DMS114 treated with DMSO at 0.1 percent for 48 hours (cell line): Measurements from ENCODE around the gene CLN6.
A peak's percentile ranks its signal among the peaks of the same experiment; 100 is the strongest.
"Not testable (repeated sequence)": the region's sequence is repeated elsewhere in the genome, so short reads cannot be mapped to it uniquely, and the experiment has no call there.

Experiments
- DNase-seq: peaks from one replicate; lab custom pipeline; 2025; ENCODE audit not compliant: unreplicated experiment; lab: John Stamatoyannopoulos, UW

The CLN6 gene

DNA sequence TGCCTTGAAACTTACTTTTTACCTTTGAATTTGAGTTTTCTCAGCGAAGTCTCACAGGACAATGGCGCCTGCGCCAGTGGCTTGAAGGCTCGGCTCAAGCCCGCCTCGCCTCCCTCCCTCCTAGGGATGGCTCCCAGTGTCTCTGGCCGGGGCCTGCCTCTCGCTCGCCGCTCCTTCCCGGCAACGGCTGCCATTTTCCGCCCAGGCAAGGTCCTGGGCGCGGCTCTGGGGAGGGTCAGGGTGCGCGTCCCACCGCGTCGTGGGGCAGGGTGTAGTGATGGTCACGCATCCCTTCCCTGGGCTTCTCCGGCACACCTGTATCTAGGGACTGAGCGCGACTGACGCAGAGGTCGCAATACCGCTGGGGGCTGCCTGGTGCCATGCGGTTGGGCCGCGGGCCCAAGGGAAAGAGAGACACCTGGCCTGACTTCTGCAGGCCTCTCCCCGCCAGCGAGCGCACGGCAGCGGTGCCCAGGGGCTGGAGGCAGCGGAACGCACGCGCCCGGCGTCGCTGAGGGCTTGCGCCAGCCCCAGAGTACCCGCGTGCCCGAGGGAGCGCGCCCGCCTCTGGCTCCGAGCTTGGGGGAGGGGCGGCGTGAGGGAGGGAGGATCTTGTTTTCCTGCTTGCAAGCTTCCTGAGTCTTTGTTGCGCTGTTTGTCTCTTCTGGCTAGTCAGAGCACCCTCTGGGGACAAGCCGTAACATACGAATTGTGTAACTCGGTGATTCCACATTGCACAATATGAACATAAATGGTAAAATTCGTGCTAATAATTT lies 27.3 kb upstream of the CLN6 start:
- peak; percentile 87 for DNase-seq

DNA sequence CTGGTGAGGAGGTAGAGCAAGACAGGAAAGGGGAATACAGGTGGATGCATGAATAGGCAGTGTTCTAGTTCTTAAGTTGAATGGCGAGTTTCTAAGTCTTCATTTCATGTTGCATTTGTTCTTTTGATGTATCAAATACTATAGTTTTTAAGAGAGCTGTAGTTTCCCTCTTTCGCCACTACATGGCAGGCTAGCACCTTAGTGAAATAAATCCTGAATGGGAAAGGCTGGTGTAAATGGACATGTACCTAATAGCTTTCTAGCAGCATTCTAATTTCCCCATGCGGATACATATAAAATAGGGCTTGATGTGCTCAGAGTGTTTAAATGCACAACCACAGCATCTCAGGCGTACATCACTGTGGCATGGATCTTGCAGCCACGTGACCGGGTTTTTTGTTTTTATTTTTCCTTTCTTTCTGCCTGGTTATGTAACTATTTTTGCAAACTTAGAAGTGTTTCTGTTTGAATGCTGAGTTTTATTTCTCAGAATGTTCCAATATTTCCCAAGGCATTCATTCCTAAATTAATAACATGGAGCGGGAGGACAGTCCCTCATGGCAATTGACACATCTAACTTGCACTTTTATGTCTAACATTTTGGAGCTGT lies 23.5 kb upstream of the CLN6 start:
- DNase-seq, result peak; percentile 86

DNA sequence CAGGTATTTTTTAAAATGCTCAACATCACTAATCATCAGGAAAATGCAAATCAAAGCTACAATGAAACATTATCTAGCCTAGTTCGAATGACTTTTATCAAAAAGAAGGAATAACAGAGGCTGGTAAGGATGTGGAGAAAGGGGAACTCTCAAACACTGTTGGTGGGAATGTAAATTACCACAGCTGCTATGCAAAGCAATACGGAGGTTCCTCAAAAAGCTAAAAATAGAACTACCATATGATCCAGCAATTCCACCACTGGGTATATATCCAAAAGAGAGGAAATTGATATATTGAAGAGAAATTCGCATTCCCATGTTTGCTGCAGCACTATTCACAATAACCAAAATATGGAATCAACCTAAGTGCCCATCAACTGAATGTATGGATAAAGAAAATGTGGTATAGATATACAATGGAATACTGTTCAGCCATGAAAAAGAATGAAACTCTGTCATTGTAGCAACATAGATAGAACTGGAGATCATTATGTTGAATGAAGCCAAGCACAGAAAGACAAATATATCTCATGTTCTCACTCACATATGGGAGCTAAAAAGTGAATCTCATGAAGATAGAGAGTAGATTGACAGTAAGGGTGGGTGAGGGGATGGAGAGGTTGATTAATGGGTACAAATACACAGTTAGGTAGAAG lies 19.7 kb upstream of the CLN6 start:
- no peak for DNase-seq

DNA sequence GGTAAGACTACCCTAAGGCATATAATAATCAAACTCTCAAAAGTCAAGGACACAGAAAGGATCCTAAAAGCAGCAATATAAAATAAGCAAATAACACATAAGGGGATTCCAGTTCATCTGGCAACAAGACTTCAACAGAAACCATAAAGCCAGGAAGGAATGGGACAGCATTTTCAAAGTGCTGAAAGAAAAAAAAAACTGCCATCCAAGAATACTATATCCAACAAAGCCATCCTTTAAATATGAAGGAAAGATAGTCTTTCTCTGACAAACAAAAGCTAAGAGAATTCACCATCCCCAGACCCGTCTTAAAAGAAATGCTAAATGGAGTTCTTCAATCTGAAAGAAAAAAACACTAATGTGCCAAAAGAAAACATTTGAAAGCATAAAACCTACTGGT lies 14.7 kb upstream of the CLN6 start:
- no peak for DNase-seq

DNA sequence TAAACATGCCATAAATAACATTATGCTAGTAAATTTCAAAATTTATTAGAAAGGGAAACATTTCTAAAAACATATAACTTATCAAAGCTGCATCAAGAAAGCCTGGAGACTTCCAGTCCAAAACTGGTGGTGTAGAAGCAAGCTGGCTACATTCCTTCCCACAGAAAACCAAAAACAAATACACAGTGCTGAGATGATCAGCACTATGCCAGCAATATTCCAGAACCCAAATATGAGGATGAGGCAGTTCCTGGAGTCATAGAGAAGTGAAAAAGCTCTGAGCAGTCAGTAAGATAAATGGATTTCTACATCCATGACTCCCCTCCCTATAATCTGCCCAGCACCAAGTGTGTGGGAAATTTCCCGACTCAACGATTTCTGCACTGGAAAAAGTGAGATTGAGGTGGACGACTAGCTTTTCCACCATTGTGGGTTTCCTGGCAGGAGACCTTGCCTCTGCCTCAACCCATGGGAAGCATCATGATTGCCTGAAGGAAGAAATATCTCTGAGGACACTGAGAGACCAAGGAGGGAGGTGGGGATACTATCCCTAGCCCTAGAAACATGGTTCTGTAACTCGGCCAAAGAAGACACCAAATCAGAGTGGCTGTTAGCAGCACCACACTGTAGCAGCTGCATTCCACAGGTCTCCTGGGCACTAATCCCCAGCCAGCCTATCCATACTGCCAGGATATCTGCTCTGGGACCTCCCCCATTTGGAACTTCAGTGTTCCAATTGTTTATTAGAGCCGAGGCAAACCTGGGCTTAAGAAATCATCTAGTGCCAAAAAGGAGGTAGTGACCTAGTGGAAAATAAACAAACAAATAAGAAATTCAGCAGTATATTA lies 11.8 kb upstream of the CLN6 start:
- DNase-seq, result no peak

DNA sequence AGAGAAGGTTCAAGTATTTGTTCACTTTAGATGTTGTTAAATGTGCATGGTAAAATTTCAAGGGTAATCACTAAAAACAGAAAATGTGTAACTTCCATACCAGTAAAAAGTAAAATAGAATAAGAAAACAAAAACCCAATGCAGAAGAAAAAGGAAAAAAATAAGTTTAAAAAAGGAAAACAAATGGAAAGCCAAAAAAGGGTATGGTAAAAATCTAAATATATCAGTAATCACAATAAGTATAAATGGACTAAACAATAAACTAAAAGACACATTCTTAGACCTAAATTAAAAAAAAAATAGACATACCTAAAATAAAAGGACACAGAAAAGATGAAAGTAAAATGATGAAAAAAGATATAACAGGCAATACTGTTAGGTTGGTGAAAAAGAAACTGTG lies 9.5 kb upstream of the CLN6 start:
- no peak for DNase-seq

DNA sequence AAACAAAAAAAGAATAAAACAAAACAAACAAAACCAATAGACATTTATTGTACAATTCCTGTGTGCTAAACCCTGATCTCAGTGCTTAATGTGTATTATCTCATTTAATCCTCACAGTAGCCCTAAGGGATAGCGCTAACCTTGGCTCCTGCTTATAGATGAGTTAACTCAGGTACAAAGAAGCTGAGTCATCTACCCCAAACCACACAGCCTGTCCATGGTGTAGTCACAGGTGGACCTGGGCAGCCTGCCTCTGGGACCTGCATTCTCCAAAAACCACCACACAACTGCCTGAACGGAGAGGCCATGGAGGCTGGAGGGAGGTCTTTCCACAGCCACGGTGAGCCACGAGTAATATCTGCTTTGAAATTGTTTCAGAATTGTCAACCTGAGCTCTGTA lies 5.5 kb upstream of the CLN6 start:
- no peak for DNase-seq

DNA sequence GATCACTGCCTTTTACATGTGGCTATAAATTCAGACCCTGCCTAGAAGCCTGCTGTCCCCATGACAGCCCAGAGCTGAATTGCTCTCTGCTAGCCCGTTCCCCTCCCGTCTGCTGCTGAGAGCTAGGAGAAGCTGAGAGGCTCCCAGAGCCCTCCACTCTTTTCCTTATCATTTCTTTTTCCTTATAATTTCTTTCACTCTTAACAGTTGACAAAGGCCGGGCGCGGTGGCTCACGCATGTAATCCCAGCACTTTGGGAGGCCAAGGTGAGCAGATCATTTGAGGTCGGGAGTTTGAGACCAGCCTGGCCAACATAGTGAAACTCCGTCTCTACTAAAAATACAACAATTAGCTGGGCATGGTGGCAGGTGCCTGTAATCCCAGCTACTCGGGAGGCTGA lies 5.0 kb upstream of the CLN6 start:
- DNase-seq, result not testable (repeated sequence)

DNA sequence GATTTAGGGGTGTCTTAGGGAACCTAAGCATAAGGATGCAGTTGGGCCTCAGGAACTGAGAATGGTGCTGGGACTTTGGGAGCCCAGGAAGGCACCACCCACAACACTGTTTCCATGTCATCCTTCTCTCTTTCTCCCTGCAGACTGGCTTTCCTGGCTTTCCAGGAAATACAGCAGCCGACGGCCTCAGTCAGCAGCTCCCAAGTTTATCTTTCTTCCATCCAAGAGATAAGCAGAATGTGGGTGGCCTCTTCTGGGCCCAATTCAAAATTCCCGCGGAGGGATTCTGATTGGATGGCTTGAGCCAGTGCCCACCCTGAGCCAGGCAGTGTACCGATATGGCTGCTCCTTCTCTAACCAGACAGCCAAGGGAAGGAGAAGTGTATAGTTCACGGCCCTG lies 4.5 kb upstream of the CLN6 start:
- no peak for DNase-seq

DNA sequence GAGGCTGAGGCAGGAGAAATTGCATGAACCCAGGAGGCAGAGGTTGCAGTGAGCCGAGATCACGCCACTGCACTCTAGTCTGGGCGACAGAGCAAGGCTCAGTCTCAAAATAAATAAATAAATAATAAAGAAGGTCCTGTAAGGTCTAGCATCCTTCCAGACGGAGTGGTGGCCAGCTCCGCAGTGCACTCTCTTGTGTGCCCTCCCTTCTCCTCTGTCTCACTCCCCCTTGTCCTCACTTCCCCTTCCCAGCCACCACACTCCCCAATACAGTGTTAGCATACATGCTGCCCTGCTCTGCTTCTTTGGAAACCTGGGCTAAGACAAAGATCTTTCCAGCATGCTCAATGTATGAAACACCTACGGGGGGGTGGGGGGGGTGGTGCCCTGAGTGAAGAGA lies 3.4 kb upstream of the CLN6 start:
- DNase-seq, result no peak

DNA sequence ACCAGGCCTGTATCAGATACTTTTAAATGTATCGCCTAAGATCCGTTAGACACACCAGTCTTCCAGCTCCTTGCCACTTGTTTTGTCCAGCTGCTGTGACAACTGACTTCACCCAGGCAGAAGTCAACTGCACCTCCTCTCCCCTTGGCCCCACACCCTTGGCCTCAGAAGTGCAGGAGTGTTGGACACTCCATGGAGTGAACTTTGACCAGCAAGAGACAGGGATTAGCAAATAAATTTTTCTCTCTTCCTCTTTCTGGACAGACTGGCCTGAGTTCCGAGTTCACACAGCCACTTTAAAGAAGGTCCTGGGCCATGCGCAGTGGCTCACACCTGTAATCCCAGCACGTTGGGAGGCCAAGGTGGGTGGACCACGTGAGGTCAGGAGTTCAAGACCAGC lies 2.9 kb upstream of the CLN6 start:
- DNase-seq, result no peak

DNA sequence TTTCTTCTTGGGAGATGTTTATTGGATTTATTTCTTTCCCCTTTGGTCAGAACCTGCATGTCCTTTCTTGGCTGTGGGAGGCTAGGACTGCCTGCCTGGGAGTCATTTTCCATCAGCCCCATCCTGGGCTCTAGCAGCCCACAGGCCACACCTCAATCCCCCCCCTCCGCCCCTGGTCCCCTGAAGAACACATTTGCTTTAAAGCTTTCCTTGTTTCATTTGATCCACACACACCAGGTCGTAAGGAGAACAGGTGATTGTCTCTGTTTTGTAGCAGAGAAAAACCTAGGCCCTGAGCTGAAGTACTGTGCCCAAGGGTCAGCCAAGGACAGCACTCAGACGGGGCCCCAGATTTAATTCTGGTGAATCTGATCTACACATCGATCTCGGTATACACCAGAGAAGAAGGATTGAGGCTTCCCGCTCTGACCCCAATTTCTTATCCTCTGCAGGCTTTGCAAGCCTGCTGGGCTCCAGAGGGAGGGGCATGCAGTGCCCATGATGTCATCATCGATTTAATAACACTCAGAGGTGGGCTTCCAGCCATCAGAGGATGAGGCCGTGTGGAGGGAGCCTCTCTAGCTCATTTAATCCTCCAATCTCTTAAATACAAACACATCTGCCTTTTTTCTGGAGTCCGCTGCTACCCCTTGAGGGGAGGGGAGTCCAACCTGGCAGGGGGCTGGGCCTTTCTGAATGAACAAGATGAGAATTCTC lies 1.7 kb upstream of the CLN6 start:
- DNase-seq, result no peak

DNA sequence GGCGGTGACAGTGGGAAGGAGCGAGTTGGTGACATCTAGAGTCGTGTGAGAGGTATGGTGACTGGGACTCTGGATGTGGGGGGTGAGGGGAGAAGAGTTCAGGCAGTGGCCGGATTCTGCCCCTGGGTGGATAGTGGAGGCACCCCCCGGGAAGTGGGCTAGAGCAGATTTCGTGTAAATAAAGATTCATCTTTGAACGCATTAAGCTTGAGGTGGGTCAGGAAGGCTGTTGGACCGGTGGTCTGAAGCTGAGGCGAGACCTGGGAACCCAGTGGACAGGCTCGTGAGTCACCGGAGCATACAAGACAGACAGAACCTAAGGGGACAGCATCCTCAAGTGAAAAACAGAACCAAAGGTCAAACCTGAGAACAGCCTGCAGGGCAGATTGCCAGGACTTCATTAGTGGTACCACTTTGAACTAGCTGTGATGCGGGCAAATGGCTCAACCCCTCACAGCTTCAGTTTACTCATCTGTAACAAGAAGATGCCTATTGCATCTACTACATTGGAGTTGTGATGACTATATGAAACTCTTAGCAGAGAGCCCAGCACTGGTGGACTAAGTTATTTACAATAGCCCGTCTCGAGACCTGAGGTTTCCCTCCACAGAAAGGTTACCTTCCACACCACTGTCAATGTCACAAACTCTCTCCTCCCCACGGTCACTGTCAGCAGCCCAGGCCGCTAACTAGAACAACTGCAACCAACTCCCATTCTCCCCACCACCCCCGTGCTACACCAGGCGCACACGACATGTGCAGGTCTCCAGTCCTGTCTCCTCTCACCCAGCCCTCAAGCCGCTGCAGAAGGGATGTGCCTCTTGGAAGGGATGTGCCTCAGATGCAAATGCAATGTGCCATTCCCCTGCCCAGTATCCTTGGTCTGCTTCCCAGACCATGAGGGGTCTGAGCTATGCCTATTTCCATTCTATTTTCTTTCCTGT lies 901 bp upstream of the CLN6 start:
- no peak for DNase-seq

DNA sequence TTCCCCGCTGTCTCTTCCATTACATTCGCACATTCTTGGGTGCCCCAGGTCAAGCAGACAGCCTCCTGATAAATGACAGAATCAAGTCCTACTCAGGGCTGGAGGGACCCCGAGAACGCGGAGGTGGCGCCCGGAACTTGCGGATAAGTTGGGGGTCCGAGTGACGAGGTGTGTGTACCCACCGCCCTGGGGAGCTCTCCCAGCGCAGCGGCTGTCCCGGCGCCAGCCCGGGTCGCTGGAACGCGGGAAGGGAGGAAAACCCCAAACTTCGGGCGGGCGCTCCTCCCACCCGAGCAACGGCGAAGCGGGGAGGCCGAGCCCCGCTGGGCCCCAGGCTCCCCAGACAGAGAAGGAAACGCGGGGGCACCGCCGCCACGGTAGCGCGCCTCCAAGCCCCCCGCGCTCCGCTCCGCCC lies 550 bp downstream of the CLN6 start:
- no peak for DNase-seq

DNA sequence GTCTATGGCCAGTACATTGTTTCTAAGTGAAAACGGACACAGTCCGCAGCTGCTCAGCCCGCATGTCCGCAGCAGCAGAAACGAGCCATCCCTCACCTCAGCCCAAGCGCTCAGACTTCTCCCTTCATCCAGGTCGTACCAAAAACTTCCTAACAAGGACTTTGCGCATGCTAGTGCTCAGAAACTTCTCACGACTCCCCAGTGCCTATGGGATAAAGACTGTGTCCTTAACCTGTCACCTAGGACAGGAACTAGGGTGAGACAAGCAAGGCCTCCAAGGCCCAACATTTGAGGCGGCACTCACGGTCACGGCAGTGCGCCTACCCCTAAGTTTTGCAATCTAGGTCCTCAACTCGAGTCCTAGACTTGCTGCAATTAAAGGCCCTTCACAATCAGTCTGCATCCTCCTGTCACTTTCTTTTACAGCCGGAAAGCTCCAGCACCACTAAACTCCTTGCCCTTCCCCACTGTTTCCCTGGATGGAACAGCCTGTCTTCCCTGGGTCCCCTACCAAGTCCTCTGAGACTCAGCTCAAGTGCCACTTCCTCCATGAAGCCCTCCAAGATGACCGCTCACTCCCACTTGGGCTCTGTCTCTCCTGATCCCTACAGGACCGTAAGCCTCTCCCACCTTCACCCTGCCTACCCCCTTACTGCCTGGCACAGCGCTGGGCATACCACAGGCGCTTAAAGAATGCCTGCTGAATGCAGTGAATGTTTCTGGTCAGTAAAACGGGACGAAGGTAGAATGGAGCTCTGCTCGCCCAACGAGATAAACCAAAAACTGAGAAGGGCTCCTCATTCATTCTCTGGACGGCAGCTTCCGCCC lies 1.2 kb downstream of the CLN6 start:
- DNase-seq, result no peak

DNA sequence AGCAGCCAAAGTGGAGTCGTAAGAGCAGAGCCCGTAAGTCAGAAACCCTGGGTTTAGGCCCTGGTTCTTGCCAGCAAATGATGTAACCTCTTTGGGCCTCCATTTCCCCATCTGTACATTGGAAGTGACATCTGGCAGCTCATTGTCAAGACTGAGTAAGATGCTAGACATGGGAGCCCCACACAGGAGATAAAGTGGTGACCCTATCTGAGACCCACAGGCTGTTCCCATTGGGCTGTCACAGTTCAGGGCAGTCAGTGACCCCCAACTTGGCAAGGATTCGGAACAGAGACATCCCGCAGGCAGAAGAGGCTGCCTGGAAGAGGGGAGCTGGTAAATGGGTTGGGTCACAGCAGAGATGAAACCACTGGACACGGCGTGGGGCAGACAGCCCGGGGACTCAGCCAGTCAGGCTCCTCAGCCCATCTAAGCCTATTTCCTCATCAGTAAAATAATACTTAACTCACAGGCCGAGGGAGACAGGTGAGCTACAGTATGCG lies 1.8 kb downstream of the CLN6 start:
- no peak for DNase-seq

DNA sequence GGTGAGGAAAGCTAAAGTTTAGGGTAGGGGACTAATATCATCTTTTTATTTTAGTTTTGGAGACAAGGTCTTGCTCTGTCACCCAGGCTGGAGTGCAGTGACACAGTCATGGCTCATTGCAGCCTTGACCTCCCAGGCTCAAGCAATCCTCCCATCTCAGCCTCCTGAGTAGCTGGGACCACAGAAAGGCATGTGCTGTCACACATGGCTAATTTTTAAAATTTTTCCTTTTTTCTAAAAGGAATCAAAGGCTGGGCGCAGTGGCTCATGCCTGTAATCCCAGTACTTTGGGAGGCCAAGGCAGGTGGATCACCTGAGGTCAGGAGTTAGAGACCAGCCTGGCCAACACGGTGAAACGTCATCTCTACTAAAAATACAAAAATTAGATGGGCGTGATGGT lies 4.1 kb downstream of the CLN6 start:
- not testable (repeated sequence) for DNase-seq

DNA sequence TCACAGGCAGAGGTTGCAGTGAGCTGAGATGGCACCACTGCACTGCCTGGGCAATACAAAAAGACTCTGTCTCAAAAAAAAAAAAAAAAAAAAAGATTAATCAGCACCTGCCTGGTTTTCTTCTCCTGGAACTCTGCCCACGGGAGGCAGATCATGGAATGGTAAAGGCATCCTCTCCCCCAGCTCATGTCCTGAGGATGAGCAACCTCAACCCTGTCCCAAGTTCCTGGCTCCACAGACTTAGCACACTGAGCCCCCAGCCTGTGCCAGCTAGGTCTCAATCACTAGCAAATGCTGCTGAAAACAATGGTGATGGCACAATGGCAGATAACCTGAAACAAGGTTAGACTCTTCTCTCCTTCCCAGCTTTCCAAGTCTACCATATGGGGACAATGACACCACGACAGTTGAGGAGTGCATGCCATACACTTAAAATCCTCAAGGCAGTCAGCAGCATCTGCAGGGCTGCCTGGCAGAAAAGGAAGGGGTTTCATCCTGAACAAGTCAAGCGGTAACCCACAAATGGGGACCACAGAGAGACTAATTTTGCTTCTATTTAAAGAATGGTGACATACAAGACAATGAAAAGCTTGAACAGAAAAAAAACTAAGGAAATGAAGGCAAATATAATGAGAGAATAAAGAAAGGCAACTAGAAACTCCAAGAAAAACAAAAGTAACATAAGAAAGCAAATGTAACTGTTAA lies 4.8 kb downstream of the CLN6 start:
- DNase-seq, result no peak
